Retinal pigment epithelial cell (primary cell): ENCODE measurements around the gene LCNL1.

Experiments used
- DNase-seq: peaks from one replicate; pipeline ENCODE4 v3.0.0-alpha.2; 2010; ENCODE audit warnings: low read depth
- H3K4me3 ChIP-seq: 2 replicates; pipeline ENCODE4 v1.5.1; 2011; ENCODE audit warnings: mild to moderate bottlenecking, low read length, control low read depth, moderate library complexity
- CTCF ChIP-seq: conservative IDR thresholded peaks from 2 replicates; pipeline ENCODE4 v1.5.1; 2011; ENCODE audit warnings: low read depth, low read length, control low read depth, inconsistent platforms

Gene LCNL1

DNA sequence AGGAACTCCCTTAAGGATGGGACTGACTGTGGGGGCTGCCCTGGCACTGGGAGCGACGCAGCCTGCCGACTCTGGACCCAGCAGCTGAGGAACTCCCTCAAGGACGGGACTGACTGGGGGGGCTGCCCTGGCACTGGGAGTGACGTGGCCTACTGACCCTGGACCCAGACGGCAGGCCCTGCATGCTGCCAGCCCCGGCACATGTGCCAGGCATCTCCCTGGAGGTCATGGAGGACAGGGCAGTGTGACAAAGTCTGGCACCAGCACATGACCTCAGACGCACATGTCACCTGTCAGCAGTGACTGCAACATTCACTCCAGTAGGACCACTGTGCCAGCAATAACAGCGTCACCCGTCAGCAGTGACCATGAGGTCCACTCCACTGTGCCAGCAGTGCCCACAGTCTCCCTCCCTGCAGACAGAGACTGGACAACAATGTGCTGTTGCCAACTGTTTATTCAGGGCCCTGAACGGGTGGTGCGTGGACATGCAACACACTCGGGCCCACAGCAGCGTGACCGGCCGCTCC, 42.7 kb upstream of the LCNL1 start:
- no peak overlapping the region for H3K4me3 ChIP-seq
- no peak for TF ChIP-seq CTCF
- no peak for DNase-seq

DNA sequence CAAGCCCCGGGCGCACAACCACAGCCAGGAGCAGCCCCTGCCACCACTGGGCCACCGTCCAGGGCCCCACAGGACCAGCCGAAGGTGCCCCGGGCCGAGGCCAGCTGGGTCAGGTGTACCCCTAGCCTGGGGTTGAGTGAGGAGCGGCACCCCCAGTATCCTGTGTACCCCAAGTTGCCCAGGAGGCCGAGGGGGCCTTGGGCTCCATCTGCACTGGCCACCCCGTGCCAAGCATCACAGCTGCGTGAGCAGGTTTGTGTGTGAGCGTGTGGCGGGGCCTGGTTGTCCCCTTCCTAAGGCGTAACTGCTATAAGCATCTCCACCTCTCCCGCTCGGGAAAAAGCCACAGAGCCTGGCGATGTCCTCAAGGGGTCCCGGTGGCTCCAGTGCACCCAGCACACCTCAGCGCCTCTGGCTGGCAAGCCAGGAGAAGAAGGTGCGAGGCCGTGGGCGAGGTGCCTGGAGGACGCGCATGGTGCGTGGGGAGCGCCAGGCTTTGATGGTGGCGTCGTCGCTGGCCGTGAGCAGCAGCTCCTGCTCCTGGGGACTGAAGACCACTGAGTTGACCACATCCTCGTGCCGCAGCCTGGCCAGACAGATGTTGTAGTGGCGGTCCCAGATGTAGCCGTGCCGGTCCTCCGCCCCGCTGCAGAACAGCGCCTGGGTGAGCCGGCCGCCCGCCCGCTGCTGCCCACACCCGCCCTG, 42.1 kb upstream of the LCNL1 start:
- DNase-seq = no peak

GRCh38 chr9:136941231-136942111, 41.3 kb upstream of the LCNL1 start:
- no peak overlapping the region for H3K4me3 ChIP-seq
- TF ChIP-seq CTCF = no peak
- no peak for DNase-seq

More for the DNA sequence above, 42.1 kb upstream of the LCNL1 start:
- no peak for TF ChIP-seq CTCF
- H3K4me3 ChIP-seq = no peak overlapping the region

- TF ChIP-seq CTCF = no peak
- no peak for DNase-seq
- no peak overlapping the region for H3K4me3 ChIP-seq
Observed at GRCh38 chr9:136942112-136942880, 40.5 kb upstream of the LCNL1 start.

DNA sequence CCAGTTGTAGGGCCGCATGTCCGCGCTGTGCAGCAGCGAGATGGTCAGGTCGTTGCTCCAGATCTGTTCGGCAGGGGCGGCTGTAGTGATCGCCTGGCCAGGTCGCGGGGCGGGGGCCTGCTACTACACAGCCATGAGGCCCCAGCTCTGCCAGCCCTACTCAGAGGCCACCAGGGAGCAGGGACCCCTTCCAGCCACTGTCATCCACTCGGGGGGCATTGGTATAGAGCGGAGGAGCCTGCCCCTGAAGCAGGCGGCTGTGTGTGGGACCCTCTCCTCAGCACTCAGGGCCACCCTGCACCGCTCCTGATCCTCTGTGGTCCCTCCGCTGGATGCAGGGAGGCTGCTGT, 39.9 kb upstream of the LCNL1 start:
- TF ChIP-seq CTCF = no peak
- no peak overlapping the region for H3K4me3 ChIP-seq
- DNase-seq = no peak

DNA sequence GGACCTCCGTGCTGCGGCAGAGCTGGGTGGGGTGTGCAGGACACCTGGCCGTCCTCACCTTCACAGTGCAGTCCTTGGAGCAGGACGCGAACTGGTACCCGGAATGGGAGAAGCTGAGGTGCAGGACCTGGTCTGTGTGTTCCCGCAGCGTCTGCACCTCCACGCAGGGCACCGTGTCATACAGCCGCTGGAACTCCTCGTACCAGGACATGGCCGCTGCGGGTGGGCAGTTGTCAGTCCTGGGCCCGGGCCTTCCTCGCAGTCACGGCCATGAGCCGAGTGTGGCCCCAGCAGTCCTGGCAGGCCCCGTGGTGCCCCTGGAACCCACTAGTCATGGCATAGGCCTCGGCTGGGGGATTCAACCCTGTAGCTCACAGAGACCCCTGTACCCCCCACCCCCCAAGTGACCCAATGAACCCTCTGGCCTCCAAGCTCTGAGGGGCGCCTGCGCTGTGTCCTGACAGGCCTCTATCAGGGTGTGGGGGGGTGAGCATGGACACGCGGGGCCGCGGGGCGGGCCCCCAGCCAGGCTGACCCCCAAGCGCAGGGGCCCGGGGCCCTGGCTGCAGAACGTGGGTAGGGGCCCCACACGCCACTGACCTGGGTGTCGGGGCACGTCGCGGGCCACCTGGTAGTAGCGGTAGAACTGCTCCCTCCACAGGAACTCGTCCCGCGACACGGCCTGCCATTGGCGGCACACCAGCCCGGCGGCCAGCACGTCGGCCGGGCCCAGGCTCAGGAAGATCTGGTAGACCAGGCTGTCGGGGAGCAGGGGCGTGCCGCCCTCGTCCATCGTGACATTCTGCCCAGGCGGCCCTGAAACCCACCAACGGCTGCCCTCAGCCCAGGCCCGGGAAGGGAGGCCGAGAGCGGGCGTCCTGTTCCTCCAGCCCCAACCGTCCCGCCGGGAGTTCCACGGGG, 39.2 kb upstream of the LCNL1 start:
- DNase-seq = no peak
- no peak for TF ChIP-seq CTCF
- peak overlapping the region; percentile 68 for H3K4me3 ChIP-seq
